Activated T-cell treated with anti-CD3 and anti-CD28 coated beads for 4 hours (primary cell): Measurements from ENCODE around the gene MAP6D1.
"Not testable (repeated sequence)": the region's sequence is repeated elsewhere in the genome, so short reads cannot be mapped to it uniquely, and the experiment has no call there.

ENCODE experiments used
- DNase-seq: peaks from one replicate; pipeline ENCODE4 v3.0.0-alpha.2; 2020

Gene MAP6D1

DNA sequence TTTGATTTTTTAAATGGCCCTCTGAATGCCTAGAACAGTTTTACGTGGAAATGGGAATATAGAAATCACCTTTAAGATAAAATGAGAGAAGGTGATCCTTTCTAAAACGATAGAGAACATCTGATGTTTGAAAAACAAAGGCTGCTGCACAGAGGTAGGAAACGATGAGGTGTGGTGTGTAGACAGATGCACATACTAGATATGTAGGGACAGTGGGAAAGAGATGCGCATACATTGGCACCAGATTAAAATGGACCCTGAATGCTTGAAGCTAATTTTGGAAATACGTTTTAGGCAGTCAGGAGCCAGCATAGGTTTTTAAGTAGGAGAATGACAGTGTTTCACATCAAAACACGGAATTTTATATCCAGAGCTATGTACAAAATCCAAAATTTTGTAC lies 29.0 kb downstream of the MAP6D1 start:
- DNase-seq = no peak

DNA sequence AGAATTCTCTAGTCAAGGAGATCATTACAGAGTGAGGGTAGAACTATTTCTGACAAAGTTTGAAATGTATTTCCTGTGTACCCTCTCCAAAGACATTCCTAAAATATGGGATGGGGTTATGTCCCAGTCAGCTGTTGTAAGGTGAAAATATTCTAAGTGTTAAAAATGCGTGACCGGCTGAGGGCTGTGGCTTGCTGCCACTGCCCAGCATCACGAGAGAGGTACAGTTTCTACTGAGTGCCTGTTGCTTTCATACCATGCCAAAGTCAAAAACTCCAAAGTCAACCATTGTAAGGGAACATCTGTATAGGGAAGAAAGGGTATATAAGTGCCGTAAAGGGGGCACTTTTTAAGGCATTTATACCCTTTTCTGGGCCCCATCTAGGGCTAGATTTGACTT lies 30.9 kb downstream of the MAP6D1 start:
- no peak for DNase-seq

- DNase-seq = no peak
These were observed 32.4 kb downstream of the MAP6D1 start for GRCh38 chr3:183792976-183793375.

- DNase-seq = no peak
These were observed 34.7 kb downstream of the MAP6D1 start for GRCh38 chr3:183790700-183791099.

GRCh38 chr3:183789826-183790225 lies 35.6 kb downstream of the MAP6D1 start:
- DNase-seq = no peak

GRCh38 chr3:183784503-183784902 lies 40.9 kb downstream of the MAP6D1 start:
- DNase-seq = not testable (repeated sequence)

GRCh38 chr3:183782576-183783276 lies 42.7 kb downstream of the MAP6D1 start:
- DNase-seq = no peak

- DNase-seq = no peak
These were observed 44.1 kb downstream of the MAP6D1 start for GRCh38 chr3:183781246-183781645.

DNA sequence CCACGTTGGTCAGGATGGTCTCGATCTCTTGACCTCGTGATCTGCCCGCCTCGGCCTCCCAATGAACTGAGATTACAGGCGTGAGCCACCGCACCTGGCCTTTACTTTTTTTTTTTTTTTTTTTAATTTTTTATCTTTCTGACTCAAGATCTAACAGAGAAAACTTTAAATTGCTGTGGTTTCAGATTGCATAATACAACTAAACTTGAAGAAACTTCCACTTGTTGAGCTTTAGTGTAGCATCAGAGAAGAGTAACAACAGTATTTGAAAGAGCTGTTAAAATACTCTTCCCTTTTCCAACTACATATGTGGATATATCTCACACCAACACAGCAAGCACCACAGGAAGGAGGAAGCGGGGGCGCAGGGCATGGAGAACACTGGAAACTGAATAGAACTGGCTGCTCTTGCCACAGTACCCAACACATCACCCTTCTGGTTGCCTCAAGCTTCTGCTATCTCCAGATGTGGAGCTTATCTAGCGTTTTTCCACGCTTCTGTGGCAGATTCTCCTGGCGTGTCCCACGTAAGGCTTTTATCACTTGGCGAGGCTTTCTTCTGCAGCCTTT lies 45.4 kb downstream of the MAP6D1 start:
- no peak for DNase-seq

- DNase-seq = no peak
These were observed 48.3 kb downstream of the MAP6D1 start for GRCh38 chr3:183777016-183777618.

GRCh38 chr3:183776451-183776850 lies 48.9 kb downstream of the MAP6D1 start:
- DNase-seq = not testable (repeated sequence)

DNA sequence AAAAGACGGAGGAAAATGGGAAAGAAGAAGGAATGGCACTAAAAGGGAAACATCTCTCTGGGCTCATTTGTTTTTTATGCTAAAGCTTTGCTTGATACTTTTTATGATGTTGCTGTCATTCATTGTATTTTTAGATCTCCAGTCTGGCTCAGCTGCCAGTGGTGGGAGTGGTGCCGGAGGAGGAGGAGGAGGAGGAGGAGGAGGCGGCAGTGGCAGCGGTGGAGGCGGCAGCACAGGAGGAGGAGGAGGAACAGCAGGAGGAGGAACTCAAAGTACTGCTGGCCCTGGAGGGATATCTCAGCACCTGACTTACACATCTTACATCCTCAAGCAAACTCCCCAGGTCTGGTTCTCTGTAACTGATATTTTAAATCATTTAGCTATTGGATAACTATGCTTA lies 49.6 kb downstream of the MAP6D1 start:
- DNase-seq = no peak

DNA sequence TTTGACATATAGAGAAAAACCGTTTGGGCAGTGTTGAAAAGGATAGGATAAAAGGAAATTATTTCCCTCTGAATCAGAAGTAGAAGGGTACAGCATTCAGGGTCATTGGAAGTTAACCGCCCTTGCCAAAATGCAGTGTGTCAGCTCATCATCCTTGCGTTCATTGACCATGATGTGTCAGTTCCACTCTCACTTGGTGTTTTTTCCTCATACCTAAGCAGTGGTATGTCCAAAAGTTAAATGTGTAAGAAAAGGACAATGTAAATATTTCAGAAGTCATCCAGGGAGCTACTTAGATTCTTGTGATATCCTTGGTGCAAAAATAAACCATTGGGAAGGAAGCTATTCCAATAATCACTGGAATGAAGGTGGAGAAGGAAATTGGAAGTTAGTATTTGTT lies 50.7 kb downstream of the MAP6D1 start:
- DNase-seq = no peak

- DNase-seq = no peak
These were observed 55.9 kb downstream of the MAP6D1 start for GRCh38 chr3:183769453-183769852.

- no peak for DNase-seq
These were observed 57.3 kb downstream of the MAP6D1 start for GRCh38 chr3:183768114-183768513.

GRCh38 chr3:183766745-183767606 lies 58.4 kb downstream of the MAP6D1 start:
- peak; percentile 64 for DNase-seq

DNA sequence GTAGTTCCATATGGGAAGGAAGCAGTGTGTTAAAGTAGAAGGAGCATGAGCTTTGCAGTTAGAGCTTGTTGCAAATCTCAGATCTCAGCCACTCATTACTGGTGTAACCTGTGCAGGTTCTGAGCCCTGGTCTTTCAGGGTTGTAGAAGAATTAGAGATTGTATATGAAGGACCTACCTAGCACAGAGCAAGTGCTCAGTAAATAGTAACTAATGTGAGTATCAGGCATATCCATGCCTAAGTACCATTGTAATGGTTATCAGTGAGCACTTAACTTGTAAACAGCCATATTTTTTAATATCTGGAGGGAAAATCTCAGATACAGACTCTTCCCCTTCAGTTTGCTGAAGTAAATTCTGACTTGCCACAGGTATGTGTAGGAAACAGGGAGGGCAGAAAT lies 59.3 kb downstream of the MAP6D1 start:
- DNase-seq = no peak
